NCI-H524 treated with DMSO at 0.1 percent for 48 hours (cell line): Measurements from ENCODE around the gene AHRR.

Source experiments
- DNase-seq: peaks from one replicate; lab custom pipeline; 2025; lab: John Stamatoyannopoulos, UW

Gene AHRR

GRCh38 chr5:320524-321229, 837 bp upstream of the AHRR start:
- no peak for DNase-seq

- no peak for DNase-seq
Measured at GRCh38 chr5:321726-322251, 275 bp downstream of the AHRR start.

GRCh38 chr5:322281-322941, 897 bp downstream of the AHRR start:
- DNase-seq: no peak

- no peak for DNase-seq
Measured at GRCh38 chr5:322942-323879, 1.7 kb downstream of the AHRR start.

GRCh38 chr5:324736-325612, 3.5 kb downstream of the AHRR start:
- no peak for DNase-seq

- DNase-seq: no peak
Measured at GRCh38 chr5:326109-326508, 4.6 kb downstream of the AHRR start.

- no peak for DNase-seq
Measured at GRCh38 chr5:329121-329735, 7.7 kb downstream of the AHRR start.

GRCh38 chr5:329768-330167, 8.3 kb downstream of the AHRR start:
- DNase-seq: no peak

- no peak for DNase-seq
Measured at GRCh38 chr5:332843-333242, 11.3 kb downstream of the AHRR start.

GRCh38 chr5:333945-334344, 12.4 kb downstream of the AHRR start:
- no peak for DNase-seq

- DNase-seq: no peak
Measured at GRCh38 chr5:334903-335739, 13.6 kb downstream of the AHRR start.

GRCh38 chr5:335740-336038, 14.2 kb downstream of the AHRR start:
- no peak for DNase-seq

GRCh38 chr5:337563-338130, 16.1 kb downstream of the AHRR start:
- DNase-seq: no peak

- no peak for DNase-seq
Measured at GRCh38 chr5:342501-343460, 21.3 kb downstream of the AHRR start.

GRCh38 chr5:343461-344401, 22.2 kb downstream of the AHRR start:
- no peak for DNase-seq

GRCh38 chr5:344668-345067, 23.2 kb downstream of the AHRR start:
- DNase-seq: no peak

GRCh38 chr5:345404-346195, 24.1 kb downstream of the AHRR start:
- DNase-seq: no peak
